ENCODE data around the gene YARS1. TPM values are rescaled to one million over a fixed set of nuclear protein-coding genes. Genes with fewer than 3 reads are reported as not detected.

YARS1 gene
- polyA plus RNA-seq, 1 donor (not counting 4 experiments of a cell fraction or from before 2014, with no cell fraction given), result 68.4 TPM

- no peak overlapping the region for H2AFZ ChIP-seq (ENCODE audit: control insufficient read depth, low read length)
- H3K9me1 ChIP-seq (ENCODE audit: control insufficient read depth, extremely low read depth, insufficient read depth, low read length), result no peaks in the 10 kb centered on the region
- H3K9ac ChIP-seq (ENCODE audit: control insufficient read depth, extremely low read depth, insufficient read depth, low read length), result no peak overlapping the region
- H4K20me1 ChIP-seq (ENCODE audit: control insufficient read depth, extremely low read depth, insufficient read depth, low read length), result peaks cover 3% of the 10 kb centered on the region
- no peak overlapping the region for H3K4me2 ChIP-seq (ENCODE audit: control insufficient read depth, extremely low read depth, insufficient read depth, low read depth, low read length)
- no peaks in the 10 kb centered on the region for H3K27me3 ChIP-seq (ENCODE audit: control insufficient read depth, extremely low read depth, insufficient read depth, low read length)
- H3K9me3 ChIP-seq (ENCODE audit: control insufficient read depth, low read depth, low read length), result no peaks in the 10 kb centered on the region
- dilution Hi-C loops (cut with MboI; ENCODE audit: extremely low pct_ligation_motif_present, low sequenced_read_pairs), result no loop called here
- DNase-seq (ENCODE audit: low read depth, low spot score) (no peak), FAIRE-seq (no peak)
- no peak overlapping the region for H3K4me3 ChIP-seq (ENCODE audit: control insufficient read depth in 2 of 3, extremely low read depth in 1 of 3, insufficient read depth in 2 of 3, low read depth in 1 of 3, low read length in 3 of 3)
- no peak for TF ChIP-seq CTCF (optimal IDR thresholded peaks at IDR 0.05 in 1 of 3, IDR thresholded peaks at IDR 0.05 in 1 of 3, conservative IDR thresholded peaks at IDR 0.05 in 1 of 3; ENCODE audit: extremely low read depth in 1 of 3, insufficient read depth in 2 of 3, low read length in 3 of 3)
- no peak for TF ChIP-seq EZH2 (IDR thresholded peaks at IDR 0.05; ENCODE audit: low read length)
- H3K27ac ChIP-seq (ENCODE audit: control insufficient read depth, insufficient read depth, low read length), result peak overlapping the region; percentile 19
- H3K4me1 ChIP-seq (ENCODE audit: control insufficient read depth, extremely low read depth, insufficient read depth, low read length), result peaks cover 21% of the 10 kb centered on the region
- H3K79me2 ChIP-seq (ENCODE audit: control insufficient read depth, insufficient read depth, low read length), result no peaks in the 10 kb centered on the region
- H3K36me3 ChIP-seq (ENCODE audit: control insufficient read depth in 2 of 2, extremely low read depth in 1 of 2, insufficient read depth in 2 of 2, low read length in 2 of 2), result peaks cover 37% of the 10 kb centered on the region in 2 experiments
Observed at GRCh38 chr1:32774464-32774808, 42.7 kb downstream of the YARS1 start.

GRCh38 chr1:32773764-32774463 lies 43.2 kb downstream of the YARS1 start:
- TF ChIP-seq EZH2 (IDR thresholded peaks at IDR 0.05; ENCODE audit: low read length) (no peak), CTCF (optimal IDR thresholded peaks at IDR 0.05 in 1 of 3, IDR thresholded peaks at IDR 0.05 in 1 of 3, conservative IDR thresholded peaks at IDR 0.05 in 1 of 3; ENCODE audit: extremely low read depth in 1 of 3, insufficient read depth in 2 of 3, low read length in 3 of 3) (no peak)
- Histone ChIP-seq H3K4me3 (ENCODE audit: control insufficient read depth in 2 of 3, extremely low read depth in 1 of 3, insufficient read depth in 2 of 3, low read depth in 1 of 3, low read length in 3 of 3) (no peak overlapping the region), H3K79me2 (ENCODE audit: control insufficient read depth, insufficient read depth, low read length) (no peaks in the 10 kb centered on the region), H3K36me3 (ENCODE audit: control insufficient read depth in 2 of 2, extremely low read depth in 1 of 2, insufficient read depth in 2 of 2, low read length in 2 of 2) (peaks cover 32 to 36% of the 10 kb centered on the region in 2 experiments), H4K20me1 (ENCODE audit: control insufficient read depth, extremely low read depth, insufficient read depth, low read length) (peaks cover 3% of the 10 kb centered on the region), H3K4me1 (ENCODE audit: control insufficient read depth, extremely low read depth, insufficient read depth, low read length) (peaks cover 26% of the 10 kb centered on the region), H3K9ac (ENCODE audit: control insufficient read depth, extremely low read depth, insufficient read depth, low read length) (no peak overlapping the region), H2AFZ (ENCODE audit: control insufficient read depth, low read length) (no peak overlapping the region), H3K4me2 (ENCODE audit: control insufficient read depth, extremely low read depth, insufficient read depth, low read depth, low read length) (no peak overlapping the region), H3K27ac (ENCODE audit: control insufficient read depth, insufficient read depth, low read length) (peak overlapping the region; percentile 19), H3K9me3 (ENCODE audit: control insufficient read depth, low read depth, low read length) (no peaks in the 10 kb centered on the region), H3K9me1 (ENCODE audit: control insufficient read depth, extremely low read depth, insufficient read depth, low read length) (no peaks in the 10 kb centered on the region), H3K27me3 (ENCODE audit: control insufficient read depth, extremely low read depth, insufficient read depth, low read length) (no peaks in the 10 kb centered on the region)
- DNase-seq (ENCODE audit: low read depth, low spot score) (no peak), FAIRE-seq (no peak)
- dilution Hi-C loops (cut with MboI; ENCODE audit: extremely low pct_ligation_motif_present, low sequenced_read_pairs), result no loop called here
